ENCODE results near the gene FMN1.

- no peak for TF ChIP-seq CTCF (conservative IDR thresholded peaks at IDR 0.05; ENCODE audit: low read depth, low read length)
- no peak for TF ChIP-seq EZH2 (IDR thresholded peaks at IDR 0.05; ENCODE audit: low read length, unreplicated experiment)
Measured at GRCh38 chr15:32774022-32774421, 420.5 kb downstream of the FMN1 start.

Measured in PC-3 (cell line).